IMR-90 (cell line): ENCODE data around the gene IQGAP2. TPM values are rescaled to one million over a fixed set of nuclear protein-coding genes. Genes with fewer than 3 reads are reported as not detected.

Experiments used
- ATAC-seq: fragments of 200-7000 bp; cut with Tn5 transposase; 2 replicates; pipeline ENCODE4 v1.9.1; 2020; ENCODE audit warnings: low read depth, mild to moderate bottlenecking, moderate library complexity
- BruUV-seq: library from RNA; stranded (reverse); fragments of 400-500 nt; replicated peaks from 2 replicates; lab custom pipeline; 2021; lab: Mats Ljungman, UMichigan
- CTCF ChIA-PET: fragments of 300-600 bp; formaldehyde crosslinking; extraction: SDS; loops from one replicate; lab custom pipeline; 2021; ENCODE audit warnings: antibody characterized with exemption; lab: Yijun Ruan, JAX
- POLR2A ChIA-PET: fragments of 300-600 bp; sonication (Branson Sonifier 250); formaldehyde crosslinking; loops from one replicate; lab custom pipeline; 2022; ENCODE audit warnings: antibody characterized with exemption; ENCODE audit not compliant: unreplicated experiment; lab: Charles Lee
- DNase-seq: peaks from one replicate; pipeline ENCODE4 v3.0.0; 2013
- H2AFZ ChIP-seq: replicated peaks from 2 replicates; pipeline ENCODE3; 2013; ENCODE audit warnings: low read length, mild to moderate bottlenecking; ENCODE audit not compliant: poor library complexity
- H2AK5ac ChIP-seq: 2 replicates; pipeline ENCODE4 v1.6.1; 2013; ENCODE audit warnings: low read depth, low read length, inconsistent platforms
- H2AK9ac ChIP-seq: replicated peaks from 2 replicates; pipeline ENCODE3; 2013; ENCODE audit warnings: mild to moderate bottlenecking, low read depth, low read length, moderate library complexity; ENCODE audit not compliant: poor library complexity
- H2BK120ac ChIP-seq: 2 replicates; pipeline ENCODE4 v1.6.1; 2013; ENCODE audit warnings: low read depth, low read length, inconsistent platforms
- H2BK15ac ChIP-seq: 3 replicates; pipeline ENCODE4 v1.6.1; 2013; ENCODE audit warnings: low read depth, low read length, inconsistent platforms
- H2BK20ac ChIP-seq: 2 replicates; pipeline ENCODE4 v1.6.1; 2013; ENCODE audit warnings: low read depth, mild to moderate bottlenecking, inconsistent platforms, low read length, moderate library complexity
- H2BK5ac ChIP-seq: 2 replicates; pipeline ENCODE4 v1.6.1; 2013; ENCODE audit warnings: mild to moderate bottlenecking, low read depth, low read length, inconsistent platforms; ENCODE audit not compliant: poor library complexity, severe bottlenecking
- H3K14ac ChIP-seq: replicated peaks from 2 replicates; pipeline ENCODE4 v1.6.1; 2013; ENCODE audit warnings: low read depth, low read length, inconsistent platforms
- H3K18ac ChIP-seq: 2 replicates; pipeline ENCODE4 v1.6.1; 2013; ENCODE audit warnings: low read depth, low read length, control low read depth
- H3K23ac ChIP-seq: 2 replicates; pipeline ENCODE4 v1.6.1; 2013; ENCODE audit warnings: low read depth, low read length, inconsistent platforms
- H3K27ac ChIP-seq: 2 replicates; pipeline ENCODE4 v1.5.1; 2013; ENCODE audit warnings: mild to moderate bottlenecking, control low read depth, low read length; ENCODE audit not compliant: insufficient read depth
- H3K27me3 ChIP-seq: 2 replicates; pipeline ENCODE4 v1.6.1; 2013; ENCODE audit warnings: low read length; ENCODE audit not compliant: control insufficient read depth, insufficient read depth
- H3K36me3 ChIP-seq: 2 replicates; pipeline ENCODE4 v1.6.1; 2013; ENCODE audit warnings: low read length, mixed read lengths; ENCODE audit not compliant: control insufficient read depth, insufficient read depth
- H3K4ac ChIP-seq: 2 replicates; pipeline ENCODE4 v1.6.1; 2013; ENCODE audit warnings: low read depth, low read length, inconsistent platforms
- H3K4me1 ChIP-seq: 2 replicates; pipeline ENCODE4 v1.6.1; 2013; ENCODE audit warnings: low read length, mixed read lengths; ENCODE audit not compliant: control insufficient read depth, insufficient read depth
- H3K4me2 ChIP-seq: 2 replicates; pipeline ENCODE4 v1.6.1; 2013; ENCODE audit warnings: low read depth, mild to moderate bottlenecking, control low read depth, low read length, moderate library complexity
- H3K4me3 ChIP-seq: 2 replicates; pipeline ENCODE4 v1.5.1; 2013; ENCODE audit warnings: low read depth, mild to moderate bottlenecking, control low read depth, low read length, moderate library complexity; ENCODE audit not compliant: insufficient read depth
- H3K56ac ChIP-seq: 2 replicates; pipeline ENCODE4 v1.6.1; 2013; ENCODE audit warnings: low read length, inconsistent platforms; ENCODE audit not compliant: insufficient read depth; ENCODE audit errors: extremely low read depth
- H3K79me1 ChIP-seq, 2 experiments: 2 replicates each; pipeline ENCODE4 v1.6.1; 2013; ENCODE audit warnings: low read length in 2 of 2, inconsistent platforms in 1 of 2, low read depth in 1 of 2
- H3K9ac ChIP-seq: 2 replicates; pipeline ENCODE4 v1.6.1; 2013; ENCODE audit warnings: low read depth, low read length, control low read depth
- H3K9me1 ChIP-seq: 2 replicates; pipeline ENCODE4 v1.6.1; 2013; ENCODE audit warnings: low read length, inconsistent platforms; ENCODE audit not compliant: insufficient read depth
- H3K9me3 ChIP-seq: 2 replicates; pipeline ENCODE4 v1.6.1; 2013; ENCODE audit warnings: low read length; ENCODE audit not compliant: control insufficient read depth, insufficient read depth
- H4K20me1 ChIP-seq: 2 replicates; pipeline ENCODE4 v1.6.1; 2013; ENCODE audit warnings: low read length, inconsistent platforms; ENCODE audit not compliant: insufficient read depth
- H4K5ac ChIP-seq: 2 replicates; pipeline ENCODE4 v1.6.1; 2013; ENCODE audit warnings: mild to moderate bottlenecking, low read depth, low read length, control low read depth
- H4K8ac ChIP-seq, 2 experiments: 2 replicates each; pipeline ENCODE4 v1.6.1; 2013; ENCODE audit warnings: low read depth in 2 of 2, low read length in 2 of 2, control low read depth in 1 of 2, inconsistent platforms in 1 of 2
- H4K91ac ChIP-seq: 2 replicates; pipeline ENCODE4 v1.6.1; 2013; ENCODE audit warnings: low read depth, low read length, inconsistent platforms; ENCODE audit not compliant: insufficient read depth
- BHLHE40 ChIP-seq: fragments of 150-350 bp; IDR thresholded peaks from 2 replicates; pipeline ENCODE4 v1.6.1; 2016; ENCODE audit warnings: mild to moderate bottlenecking, low read depth, low read length
- CHD1 ChIP-seq: IDR thresholded peaks from 2 replicates; pipeline ENCODE4 v1.6.1; 2012; ENCODE audit warnings: low read depth, low read length, improper control_type of control experiment
- CTCF ChIP-seq: conservative IDR thresholded peaks from 2 replicates; pipeline ENCODE4 v1.5.1; 2012; ENCODE audit warnings: mild to moderate bottlenecking, low read depth, low read length, improper control_type of control experiment
- ELK1 ChIP-seq: fragments of 150-350 bp; IDR thresholded peaks from 2 replicates; pipeline ENCODE4 v1.6.1; 2016; ENCODE audit warnings: low read depth, mild to moderate bottlenecking, low read length, moderate library complexity, borderline replicate concordance
- FOS ChIP-seq: fragments of 150-350 bp; IDR thresholded peaks from 2 replicates; pipeline ENCODE4 v1.6.1; 2016; ENCODE audit warnings: low read depth, low read length
- MAFK ChIP-seq: IDR thresholded peaks from 2 replicates; pipeline ENCODE4 v1.6.1; 2012; ENCODE audit warnings: low read depth, low read length, improper control_type of control experiment
- MXI1 ChIP-seq: IDR thresholded peaks from 2 replicates; pipeline ENCODE4 v1.6.1; 2012; ENCODE audit warnings: low read depth, mild to moderate bottlenecking, low read length, moderate library complexity, borderline replicate concordance
- NFE2L2 ChIP-seq: fragments of 150-350 bp; IDR thresholded peaks from 2 replicates; pipeline ENCODE4 v1.6.1; 2016; ENCODE audit warnings: low read depth, mild to moderate bottlenecking, low read length
- RFX5 ChIP-seq: IDR thresholded peaks from 2 replicates; pipeline ENCODE4 v1.8.0; 2012; ENCODE audit warnings: low read depth, mild to moderate bottlenecking, low read length, moderate library complexity
- USF2 ChIP-seq: fragments of 150-350 bp; IDR thresholded peaks from 2 replicates; pipeline ENCODE4 v1.6.1; 2017; ENCODE audit warnings: mild to moderate bottlenecking, antibody characterized with exemption, low read length, low read depth
- WGBS, 2 experiments: methylation state at CpG; one replicate each; pipeline versions ENCODE4 v1.1.5 to v1.1.7; 2013; ENCODE audit warnings: missing lambda C conversion rate in 2 of 2; ENCODE audit not compliant: insufficient read length in 1 of 2; ENCODE audit errors: extremely low coverage in 2 of 2; 5-methylcytosine and 5-hydroxymethylcytosine counted together
- dilution Hi-C: fragments of 300-500 bp; cut with HindIII; formaldehyde crosslinking; loops from one replicate; pipeline ENCODE4 v1.14.3; 2018; ENCODE audit warnings: low sequenced_read_pairs; ENCODE audit not compliant: unreplicated experiment
- in situ Hi-C: fragments of 300-500 bp; cut with MboI; formaldehyde crosslinking; loops from 3 replicates; pipeline ENCODE4 v1.14.3; 2019; ENCODE audit warnings: low sequenced_read_pairs, inconsistent platforms, mixed read lengths
- intact Hi-C: fragments of 100-400 bp; cut with micrococcal nuclease; formaldehyde crosslinking; loops from 2 replicates; pipeline ENCODE4 v1.10.0; 2022
- polyA plus RNA-seq, 3 experiments: library from polyadenylated mRNA; depleted of rRNA; stranded (reverse); fragments of >200 nt; gene quantifications; 2 replicates each; pipeline ENCODE4 v1.2.3, GENCODE V29; 2012; ENCODE audit warnings: low replicate concordance in 1 of 3
- total RNA-seq: library from RNA; depleted of rRNA; stranded (reverse); fragments of >200 nt; gene quantifications from 2 replicates; pipeline ENCODE4 v1.2.3, GENCODE V29; 2012

IQGAP2 gene
- total and polyA plus RNA-seq, 2 of the 4 experiments (the other 2 are of a cell fraction), result 0.21 to 0.36 TPM

- no peak overlapping the region for H3K23ac ChIP-seq
- DNase-seq (peak; percentile 13), ATAC-seq (peak; percentile 75)
- no peak overlapping the region for H3K18ac ChIP-seq
- H3K56ac ChIP-seq, result no peak overlapping the region
- H3K9me1 ChIP-seq, result no peaks in the 10 kb centered on the region
- H3K4me2 ChIP-seq, result no peak overlapping the region
- TF ChIP-seq CHD1 (no peak), MAFK (no peak), USF2 (no peak), BHLHE40 (no peak), CTCF (no peak), NFE2L2 (no peak), FOS (no peak), ELK1 (no peak), MXI1 (no peak), RFX5 (no peak)
- no peaks in the 10 kb centered on the region for H4K20me1 ChIP-seq
- BruUV-seq, result no TSS peak
- ChIA-PET CTCF (no interaction called here), POLR2A (no interaction called here)
- no peak overlapping the region for H4K8ac ChIP-seq
- no peaks in the 10 kb centered on the region for H3K27me3 ChIP-seq
- H3K9ac ChIP-seq, result no peak overlapping the region
- WGBS, 2 experiments, result no CpG with 5 or more reads among the region's 2 CpGs
- no peak overlapping the region for H4K91ac ChIP-seq
- H2AK5ac ChIP-seq, result no peak overlapping the region
- in situ Hi-C loops (no loop called here), intact Hi-C loops (no loop called here), dilution Hi-C loops (no loop called here)
- no peak overlapping the region for H2BK15ac ChIP-seq
- no peak overlapping the region for H3K4me3 ChIP-seq
- H3K79me1 ChIP-seq, result no peaks in the 10 kb centered on the region
- no peak overlapping the region for H3K27ac ChIP-seq
- H2AK9ac ChIP-seq, result no peak overlapping the region
- no peak overlapping the region for H2AFZ ChIP-seq
- H3K36me3 ChIP-seq, result no peaks in the 10 kb centered on the region
- no peak overlapping the region for H2BK5ac ChIP-seq
- peaks cover 4% of the 10 kb centered on the region; the same call in 1 of the 2 replicates for H3K4me1 ChIP-seq
- no peak overlapping the region for H2BK20ac ChIP-seq
- no peak overlapping the region for H4K5ac ChIP-seq
- H3K14ac ChIP-seq, result no peak overlapping the region
- no peak overlapping the region for H2BK120ac ChIP-seq
- H3K9me3 ChIP-seq, result no peaks in the 10 kb centered on the region
- no peak overlapping the region for H3K4ac ChIP-seq
Observed at GRCh38 chr5:76660360-76660759, 257.3 kb downstream of the IQGAP2 start.
